T-helper 17 cell (primary cell): ENCODE results near the gene MTHFSD. TPM values are rescaled to one million over a fixed set of nuclear protein-coding genes. Genes with fewer than 3 reads are reported as not detected.

ENCODE experiments used
- total RNA-seq, 4 donors: library from RNA in 2 of 4; stranded (reverse) in 2 of 4; gene quantifications; one replicate each; pipeline ENCODE4 v1.2.3 and lab custom pipeline; 2022 to 2026

MTHFSD gene
- total RNA-seq, 2 donors from 2014 or later: 10.8 to 13.1 TPM

Other genes with a start within 250 kb of the MTHFSD start
- not detected for gene FOXF1, start 44.7 kb downstream of the MTHFSD start, total RNA-seq
- not detected for gene FOXC2, start 11.6 kb upstream of the MTHFSD start, total RNA-seq
- under 1 TPM in 1 of 2 donors, not detected in 1; 0.13 TPM for gene FOXL1, start 23.3 kb upstream of the MTHFSD start, total RNA-seq